GM19397 (cell line): Measurements from ENCODE around the gene RPS6KA3.

ENCODE experiments used
- ATAC-seq: cut with Tn5 transposase; IDR thresholded peaks from one replicate; pipeline ENCODE4 v1.9.1; 2021; ENCODE audit warnings: mild to moderate bottlenecking, moderate library complexity; ENCODE audit not compliant: unreplicated experiment

The RPS6KA3 gene

DNA sequence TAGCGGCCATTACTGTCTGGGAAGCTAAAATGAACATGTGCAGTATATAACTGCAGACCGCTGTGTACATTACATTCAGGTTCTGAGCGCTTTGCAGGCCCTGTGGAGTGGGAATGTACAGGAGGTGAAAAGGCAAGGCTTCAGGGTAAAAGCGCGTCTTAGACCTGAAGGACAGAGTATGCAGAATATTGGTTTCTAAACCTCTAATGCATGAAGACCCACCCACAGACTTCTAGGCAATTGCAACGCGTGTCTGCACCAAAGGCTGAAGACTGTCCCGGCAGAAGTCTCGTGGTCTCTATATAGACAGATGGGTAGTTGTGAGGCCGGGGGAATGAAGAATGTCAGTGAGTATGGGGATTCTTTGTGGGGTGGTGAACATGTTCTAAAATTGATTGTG, 155.4 kb downstream of the RPS6KA3 start:
- ATAC-seq, result no peak

- ATAC-seq, result no peak
These were observed 164.7 kb downstream of the RPS6KA3 start for GRCh38 chrX:20101934-20102581.
